ENCODE data around the gene HS3ST6.
"Not testable (repeated sequence)": the region's sequence is repeated elsewhere in the genome, so short reads cannot be mapped to it uniquely, and the experiment has no call there.

HS3ST6 gene

DNA sequence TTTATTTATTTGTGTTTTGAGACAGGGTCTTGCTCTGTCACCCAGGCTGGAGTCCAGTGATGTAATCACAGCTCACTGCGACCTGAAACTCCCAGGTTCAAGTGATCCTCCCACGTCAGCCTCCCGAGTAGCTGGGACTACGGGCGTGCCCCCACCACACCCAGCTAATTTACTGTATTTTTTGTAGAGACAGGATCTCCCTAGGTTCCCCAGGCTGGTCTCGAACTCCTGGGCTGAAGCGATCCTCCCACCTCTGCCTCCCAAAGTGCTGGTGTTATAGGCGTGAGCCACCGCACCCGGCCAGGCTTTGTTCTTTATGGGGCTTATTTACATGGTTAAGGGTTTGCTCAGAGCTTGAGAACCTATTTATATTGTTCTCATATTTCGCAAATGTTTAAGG lies 40.4 kb downstream of the HS3ST6 start:
- DNase-seq (ENCODE audit: low spot score) = no peak

DNA sequence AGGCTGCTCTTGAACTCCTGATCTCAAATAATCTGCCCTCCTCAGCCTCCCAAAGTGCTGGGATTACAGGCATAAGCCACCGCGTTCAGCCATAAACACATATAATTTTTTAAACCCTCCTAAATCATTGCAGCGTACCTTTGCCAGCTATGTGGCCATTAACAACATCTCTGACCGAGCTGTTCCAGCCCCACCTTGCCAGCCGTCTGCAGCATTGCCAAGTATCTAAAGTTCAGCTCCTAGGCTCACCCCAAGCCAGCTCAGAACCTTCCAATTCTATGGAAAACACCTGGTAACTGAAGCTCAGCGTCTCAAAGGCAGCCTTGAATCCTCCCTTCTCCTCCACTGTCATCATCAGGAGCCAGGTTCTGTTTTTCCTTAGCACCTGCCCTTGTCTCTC lies 41.1 kb downstream of the HS3ST6 start:
- DNase-seq (ENCODE audit: low spot score) = no peak

DNA sequence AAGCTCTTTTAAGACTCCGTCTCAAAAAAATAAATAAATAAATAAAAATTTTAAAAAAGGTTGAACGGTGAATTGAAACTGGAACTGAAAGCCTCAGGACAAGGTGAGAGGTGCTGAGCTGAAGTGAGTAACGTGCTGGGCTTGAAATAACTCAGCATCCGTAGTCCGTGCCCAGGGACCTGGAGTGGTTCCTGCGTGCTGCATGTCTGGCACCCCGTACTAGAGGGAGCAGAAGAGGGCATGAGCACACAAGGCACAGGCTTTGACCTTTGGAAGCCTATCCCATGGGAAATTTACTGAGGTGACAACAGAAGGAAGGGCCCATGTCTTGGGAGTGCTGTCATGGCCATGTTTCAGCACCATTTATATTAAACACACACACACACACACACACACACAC lies 41.7 kb downstream of the HS3ST6 start:
- no peak for DNase-seq (ENCODE audit: low spot score)

DNA sequence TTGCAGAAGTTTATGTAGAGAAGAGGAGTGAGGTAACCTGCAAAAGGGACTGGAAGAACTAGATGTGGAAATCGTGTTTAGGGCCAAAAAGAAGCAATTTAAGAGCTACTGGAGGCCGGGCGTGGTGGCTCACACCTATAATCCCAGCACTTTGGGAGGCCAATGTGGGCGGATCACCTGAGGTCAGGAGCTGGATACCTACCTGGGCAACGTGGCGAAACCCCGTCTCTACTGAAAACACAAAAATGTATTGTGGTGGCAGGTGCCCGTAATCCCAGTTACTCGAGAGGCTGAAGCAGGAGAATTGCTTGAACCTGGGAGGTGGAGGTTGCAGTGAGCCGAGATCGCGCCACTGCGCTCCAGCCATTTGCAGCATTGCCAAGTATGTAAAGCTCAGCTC lies 42.1 kb downstream of the HS3ST6 start:
- not testable (repeated sequence) for DNase-seq (ENCODE audit: low spot score)

DNA sequence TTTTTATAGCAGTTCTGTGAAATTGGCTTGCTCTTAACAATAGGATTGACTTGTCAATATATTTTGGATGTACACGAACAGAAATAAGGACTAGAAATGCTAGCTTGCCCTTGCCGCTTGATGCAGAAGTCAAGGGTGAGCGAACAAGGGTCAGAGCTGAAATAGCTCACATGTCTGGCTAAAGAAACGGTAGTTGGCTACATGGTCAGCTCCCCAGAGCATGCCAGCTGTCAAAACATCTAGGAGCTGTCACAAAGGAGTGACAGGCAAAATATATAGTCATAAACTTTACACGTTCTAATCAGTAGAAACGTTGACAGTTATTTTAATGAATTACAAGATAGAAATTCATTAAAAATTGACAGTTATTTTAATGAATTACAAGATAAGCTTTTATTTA lies 43.4 kb downstream of the HS3ST6 start:
- no peak for DNase-seq (ENCODE audit: low spot score)

DNA sequence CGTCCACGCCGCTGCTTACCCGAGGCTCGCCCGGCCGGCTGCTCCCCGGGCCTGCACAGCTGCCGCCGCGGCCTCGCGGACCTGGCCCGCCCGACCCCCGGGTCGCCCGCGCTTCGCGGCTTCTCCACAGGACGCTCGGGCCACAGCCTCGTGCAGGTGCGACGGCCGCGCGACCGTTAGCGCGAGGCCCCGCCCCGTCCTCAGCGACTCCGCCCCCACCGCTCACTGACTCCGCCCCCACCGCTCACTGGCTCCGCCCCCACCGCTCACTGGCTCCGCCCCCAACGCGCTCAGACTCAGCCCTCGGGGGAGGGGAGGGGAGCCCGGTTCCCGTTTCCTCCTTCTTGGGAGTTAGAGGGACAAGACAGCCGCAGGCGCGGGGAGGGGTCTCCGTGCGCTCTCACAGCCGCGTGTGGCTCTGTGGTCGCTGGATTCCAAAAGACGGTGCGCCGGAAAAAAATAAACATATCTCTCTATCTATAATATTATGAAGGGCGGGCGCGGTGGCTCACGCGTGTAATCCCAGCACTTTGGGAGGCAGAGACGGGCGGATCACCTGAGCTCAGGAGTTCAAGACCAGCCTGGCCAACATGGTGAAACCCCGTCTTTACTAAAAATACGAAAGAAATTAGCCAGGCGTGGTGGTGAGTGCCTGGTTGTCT lies 46.1 kb downstream of the HS3ST6 start, which contains the start of gene MEIOB:
MEIOB (minus strand) TSS at position 191 of the 662 bp plus-strand sequence. CDS start 3,989 bp downstream, outside the sequence.
- peak; percentile 10 for DNase-seq (ENCODE audit: low spot score)

DNA sequence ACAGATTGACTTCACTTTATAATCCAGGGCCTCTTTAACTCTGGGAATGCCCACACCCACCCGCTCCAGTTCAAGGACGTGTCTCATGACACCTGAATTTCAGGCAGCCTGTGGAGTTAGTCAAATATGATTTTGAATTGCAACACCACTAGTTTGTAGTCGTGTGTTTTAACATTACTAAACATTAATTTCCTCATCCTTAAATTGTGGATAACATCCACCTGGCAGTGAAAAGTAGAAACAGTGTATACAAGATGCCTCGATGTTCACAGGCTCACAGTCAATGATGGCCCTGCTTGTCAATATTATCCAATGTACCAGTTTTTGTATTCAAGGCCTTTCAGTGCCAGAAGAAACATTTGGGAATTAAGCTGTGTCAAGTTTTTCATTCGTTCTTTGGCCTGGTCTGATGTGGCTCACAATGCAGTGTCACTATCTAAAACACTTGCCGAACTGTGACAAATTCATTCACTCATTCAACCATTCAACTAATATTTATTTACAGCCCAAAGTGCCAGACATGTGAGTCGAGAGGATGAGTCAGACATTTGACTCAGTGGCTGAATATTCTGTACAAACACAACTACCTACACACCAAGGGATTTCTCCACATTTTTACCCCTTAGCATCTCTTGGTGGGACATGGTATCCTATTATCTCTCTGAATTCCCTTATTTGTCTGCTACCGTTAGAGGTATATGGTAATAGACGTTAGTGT lies 47.7 kb downstream of the HS3ST6 start:
- no peak for DNase-seq (ENCODE audit: low spot score)

DNA sequence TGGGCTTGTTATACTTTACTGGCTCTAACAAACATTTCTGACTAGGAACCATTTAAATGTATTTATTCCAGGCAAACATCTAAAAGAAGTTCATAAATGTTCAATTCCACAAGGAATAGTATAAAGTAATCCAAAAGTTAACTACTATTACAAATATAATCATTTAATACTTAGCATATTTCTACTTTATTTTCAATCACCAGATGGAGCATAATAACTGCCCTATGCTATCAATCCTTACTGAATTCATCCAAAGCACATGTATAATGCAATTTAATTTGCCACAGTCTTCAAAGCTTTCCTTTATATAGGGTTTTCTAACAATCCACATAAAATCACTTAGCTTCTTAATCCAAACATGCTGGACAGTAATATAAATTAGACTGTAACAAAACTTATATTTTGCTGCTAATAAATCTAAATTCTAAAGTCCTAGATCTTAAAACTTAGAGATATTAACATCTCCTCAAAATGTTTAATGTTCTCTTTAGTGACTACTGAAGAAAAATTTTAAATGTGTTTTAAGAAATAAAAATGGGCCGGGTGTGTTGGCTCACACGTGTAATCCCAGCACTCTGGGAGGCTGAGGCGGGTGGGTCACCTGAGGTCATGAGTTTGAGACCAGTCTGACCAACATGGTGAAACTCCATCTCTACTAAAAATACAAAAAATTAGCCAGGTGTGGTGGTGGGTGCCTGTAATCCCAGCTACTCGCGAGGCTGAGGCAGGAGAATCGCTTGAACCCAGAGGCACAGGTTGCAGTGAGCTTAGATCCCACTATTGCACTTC lies 52.1 kb downstream of the HS3ST6 start:
- DNase-seq (ENCODE audit: low spot score) = no peak

DNA sequence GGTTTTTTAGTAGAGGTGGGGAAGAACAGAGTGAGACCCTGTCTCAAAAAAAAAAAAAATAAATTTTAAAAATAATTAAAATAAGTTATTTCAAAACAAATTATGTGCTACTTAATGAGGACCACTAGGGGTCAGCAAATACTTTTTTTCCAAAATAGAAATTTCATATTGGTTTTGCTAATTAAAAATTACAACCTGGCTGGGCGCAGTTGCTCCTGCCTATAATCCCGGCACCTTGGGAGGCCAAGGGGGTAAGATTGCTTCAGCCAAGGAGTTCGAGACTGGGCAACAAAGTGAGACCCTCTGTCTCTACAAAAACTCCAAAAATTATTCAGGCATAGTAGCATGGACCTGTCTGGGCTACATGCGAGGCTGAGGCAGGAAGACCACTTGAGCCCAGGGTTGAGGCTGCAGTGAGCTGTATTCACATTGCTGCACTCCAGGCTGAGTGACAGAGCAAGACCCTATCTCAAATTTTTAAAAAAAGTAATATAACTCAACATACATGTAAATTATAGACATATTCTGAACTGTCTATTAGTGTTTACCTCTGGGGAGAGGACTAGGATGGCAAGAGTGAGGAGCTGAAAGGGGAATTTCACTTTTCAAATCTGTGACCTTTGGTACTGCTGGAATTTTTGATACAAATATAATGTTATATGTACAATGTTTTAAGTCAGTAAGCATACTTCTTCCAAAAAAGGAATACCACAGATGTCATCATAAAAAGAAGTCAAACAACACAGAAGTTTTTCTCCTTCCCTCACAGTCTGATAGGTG lies 54.3 kb downstream of the HS3ST6 start:
- DNase-seq (ENCODE audit: low spot score) = peak; percentile 8

DNA sequence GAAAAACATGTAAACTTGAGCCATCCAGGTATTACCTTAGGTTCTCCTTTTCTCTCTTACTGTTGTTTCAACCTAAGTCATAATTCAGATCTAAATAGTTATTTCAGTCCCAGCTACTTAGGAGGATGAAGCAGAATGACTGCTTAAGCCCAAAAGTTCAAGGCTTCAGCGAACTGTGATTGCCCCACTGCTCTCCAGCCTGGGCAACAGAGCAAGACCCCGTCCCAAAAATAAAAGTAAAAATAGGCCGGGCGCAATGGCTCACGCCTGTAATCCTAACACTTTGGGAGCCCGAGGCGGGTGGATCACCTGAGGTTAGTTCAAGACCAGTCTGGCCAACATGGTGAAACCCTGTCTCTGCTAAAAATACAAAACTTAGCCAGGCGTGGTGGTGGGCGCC lies 55.8 kb downstream of the HS3ST6 start:
- no peak for DNase-seq (ENCODE audit: low spot score)

DNA sequence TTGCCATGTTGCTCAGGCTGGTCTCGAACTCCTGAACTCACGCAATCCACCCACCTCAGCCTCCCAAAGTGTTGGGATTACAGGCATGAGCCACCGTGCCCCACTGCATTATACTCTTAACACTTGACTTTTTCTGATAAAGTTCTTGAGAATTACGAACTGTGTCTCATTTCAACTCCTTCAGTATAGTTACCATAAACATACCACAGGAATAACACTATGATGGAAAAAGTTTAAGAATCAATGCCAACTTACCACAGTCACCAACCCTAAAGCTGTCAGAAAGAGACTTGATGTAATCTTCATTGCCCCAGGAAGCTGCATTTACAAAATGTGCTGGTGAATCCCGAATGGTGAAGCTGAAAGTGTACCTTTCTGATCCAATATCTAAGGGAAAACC lies 56.5 kb downstream of the HS3ST6 start:
- no peak for DNase-seq (ENCODE audit: low spot score)

All from germinal center (tissue), 1 donor.